ENCODE data around the gene PRPH. TPM values are rescaled to one million over a fixed set of nuclear protein-coding genes. Genes with fewer than 3 reads are reported as not detected.
A peak's percentile ranks its signal among the peaks of the same experiment; 100 is the strongest.

Gene PRPH
- total and polyA plus RNA-seq, 9 of the 15 experiments (the other 6 are each of a cell fraction or from before 2014, with no cell fraction given): 0.27 to 1.9 (median 1.3) TPM; not detected in 1

DNA sequence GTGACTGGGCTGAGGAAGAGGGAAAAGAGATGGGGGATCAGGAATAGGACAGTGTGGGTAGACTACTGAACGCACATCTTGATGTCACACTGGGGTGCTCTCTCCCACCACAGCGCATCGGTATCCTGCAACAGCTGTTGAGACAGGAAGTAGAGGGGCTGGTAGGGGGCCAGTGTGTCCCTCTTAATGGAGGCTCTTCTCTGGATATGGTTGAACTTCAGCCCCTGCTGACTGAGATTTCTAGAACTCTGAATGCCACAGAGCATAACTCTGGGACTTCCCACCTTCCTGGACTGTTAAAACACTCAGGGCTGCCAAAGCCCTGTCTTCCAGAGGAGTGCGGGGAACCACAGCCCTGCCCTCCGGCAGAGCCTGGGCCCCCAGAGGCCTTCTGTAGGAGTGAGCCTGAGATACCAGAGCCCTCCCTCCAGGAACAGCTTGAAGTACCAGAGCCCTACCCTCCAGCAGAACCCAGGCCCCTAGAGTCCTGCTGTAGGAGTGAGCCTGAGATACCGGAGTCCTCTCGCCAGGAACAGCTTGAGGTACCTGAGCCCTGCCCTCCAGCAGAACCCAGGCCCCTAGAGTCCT, 35.2 kb downstream of the PRPH start (continued):
- TF ChIP-seq, protein P1, sequence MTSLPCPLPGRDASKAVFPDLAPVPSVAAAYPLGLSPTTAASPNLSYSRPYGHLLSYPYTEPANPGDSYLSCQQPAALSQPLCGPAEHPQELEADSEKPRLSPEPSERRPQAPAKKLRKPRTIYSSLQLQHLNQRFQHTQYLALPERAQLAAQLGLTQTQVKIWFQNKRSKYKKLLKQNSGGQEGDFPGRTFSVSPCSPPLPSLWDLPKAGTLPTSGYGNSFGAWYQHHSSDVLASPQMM (CRISPR knock-in tag; IDR thresholded peaks at IDR 0.05): no peak
- TF ChIP-seq ZFPM2 (CRISPR knock-in tag; IDR thresholded peaks at IDR 0.05): no peak
- TF ChIP-seq ARID1B (IDR thresholded peaks at IDR 0.05): no peak
- TF ChIP-seq GTF2A2 (tag; IDR thresholded peaks at IDR 0.05): no peak
- TF ChIP-seq NFXL1 (CRISPR knock-in tag; IDR thresholded peaks at IDR 0.05): no peak
- TF ChIP-seq SP2 (IDR thresholded peaks at IDR 0.05; ENCODE audit: extremely low read depth, low read depth, low read length, poor library complexity, severe bottlenecking): no peak
- TF ChIP-seq RBFOX2 (IDR thresholded peaks at IDR 0.05; ENCODE audit: low read depth, low read length): no peak

DNA sequence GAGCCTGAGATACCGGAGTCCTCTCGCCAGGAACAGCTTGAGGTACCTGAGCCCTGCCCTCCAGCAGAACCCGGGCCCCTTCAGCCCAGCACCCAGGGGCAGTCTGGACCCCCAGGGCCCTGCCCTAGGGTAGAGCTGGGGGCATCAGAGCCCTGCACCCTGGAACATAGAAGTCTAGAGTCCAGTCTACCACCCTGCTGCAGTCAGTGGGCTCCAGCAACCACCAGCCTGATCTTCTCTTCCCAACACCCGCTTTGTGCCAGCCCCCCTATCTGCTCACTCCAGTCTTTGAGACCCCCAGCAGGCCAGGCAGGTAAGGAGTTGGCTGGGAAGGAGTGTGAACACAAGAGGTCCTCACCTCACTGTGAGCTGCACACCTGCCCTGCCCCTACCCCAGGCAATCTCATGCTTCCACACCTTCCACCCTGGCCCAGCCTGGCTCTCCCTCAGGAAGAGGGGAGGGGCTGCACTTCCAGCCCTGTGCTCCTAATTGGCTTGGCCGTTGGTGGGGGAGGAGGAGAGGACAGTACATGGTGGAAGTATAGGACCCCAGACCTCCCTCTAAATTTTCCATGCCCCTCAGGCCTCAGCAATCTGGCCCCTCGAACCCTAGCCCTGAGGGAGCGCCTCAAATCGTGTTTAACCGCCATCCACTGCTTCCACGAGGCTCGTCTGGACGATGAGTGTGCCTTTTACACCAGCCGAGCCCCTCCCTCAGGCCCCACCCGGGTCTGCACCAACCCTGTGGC, 35.9 kb downstream of the PRPH start:
- peaks cover 0 to 15% of the 10 kb centered on the region in 2 experiments; a peak in 2 of 5 replicates for H3K4me1 ChIP-seq (replicated peaks in 1 of 2; ENCODE audit: control insufficient read depth in 2 of 2, insufficient read depth in 2 of 2, low read length in 2 of 2)
- peaks cover 3% of the 10 kb centered on the region for H3K9me1 ChIP-seq (ENCODE audit: control insufficient read depth, insufficient read depth, low read length)
- DNase-seq (ENCODE audit: extremely low read depth in 1 of 4, low spot score in 3 of 4) (no peak), ATAC-seq (peak; percentile 5; the same call in 2 of the 3 replicates), FAIRE-seq (no peak)
- H3K27me3 ChIP-seq (ENCODE audit: control insufficient read depth in 2 of 2, insufficient read depth in 2 of 2, low read length in 2 of 2): no peaks in the 10 kb centered on the region
- no peak overlapping the region for H3K4me2 ChIP-seq (ENCODE audit: insufficient read depth, low read length)
- peaks cover 54% of the 10 kb centered on the region; the same call in 2 of the 3 replicates for H3K36me3 ChIP-seq (ENCODE audit: control insufficient read depth, insufficient read depth, low read length)
- H3K27ac ChIP-seq (ENCODE audit: extremely low read depth, low read depth, low read length): no peak overlapping the region
- ChIA-PET CTCF (ENCODE audit: low intra/inter-chr PET ratio) (interaction anchor here (0.5 to 1.6 kb wide), 6 partner anchors 12 to 250 kb away, joined by 3 to 13 read pairs (median 8); partner anchors contain the start of gene DNAJC22), POLR2A (interaction anchor here (0.6 to 2.4 kb wide), 12 partner anchors 8 to 232 kb away, joined by 3 to 32 read pairs (median 4); partner anchors contain the start of genes PRPH and TROAP)
- no peak overlapping the region for H3K4me3 ChIP-seq
- H4K20me1 ChIP-seq (replicated peaks; ENCODE audit: control insufficient read depth, insufficient read depth, low read length): no peaks in the 10 kb centered on the region
- in situ Hi-C loops (cut with MboI) (no loop called here), intact Hi-C loops (cut with micrococcal nuclease) (loop anchor here (1.0 kb wide), 1 partner anchor 11 kb away; no protein-coding TSS in a partner anchor)
- H3K9ac ChIP-seq (ENCODE audit: insufficient read depth in 1 of 2, low read depth in 2 of 2, low read length in 2 of 2): peak overlapping the region in 1 of 2 experiments; percentile 58; a peak in 2 of 4 replicates
- H2AFZ ChIP-seq (ENCODE audit: low read depth, low read length): no peak overlapping the region
- WGBS (ENCODE audit: insufficient coverage, low coverage, missing lambda C conversion rate): 79% methylated on average over 14 of the region's 14 CpGs
- H3K79me2 ChIP-seq (ENCODE audit: control insufficient read depth, insufficient read depth, low read length): no peaks in the 10 kb centered on the region
- H3K9me3 ChIP-seq (replicated peaks; ENCODE audit: control insufficient read depth, insufficient read depth, low read depth, low read length): no peaks in the 10 kb centered on the region
- peak; percentile 14; the same call in 1 of the 2 replicates for TF ChIP-seq RBFOX2 (IDR thresholded peaks at IDR 0.05; ENCODE audit: low read depth, low read length)
- no peak for TF ChIP-seq CCNT2 (IDR thresholded peaks at IDR 0.05; ENCODE audit: borderline replicate concordance, extremely low read depth, insufficient read length, low read depth, low read length)
- BruUV-seq (replicated peaks): no TSS peak

Data from K562 (cell line).